CD4-positive, alpha-beta T cell treated with Interferon gamma for 1 hour (primary cell): ENCODE data around the gene INHBC.
A peak's percentile ranks its signal among the peaks of the same experiment; 100 is the strongest.

Source experiments
- DNase-seq: peaks from one replicate; pipeline ENCODE4 v3.0.0-alpha.2; 2020

Gene INHBC

DNA sequence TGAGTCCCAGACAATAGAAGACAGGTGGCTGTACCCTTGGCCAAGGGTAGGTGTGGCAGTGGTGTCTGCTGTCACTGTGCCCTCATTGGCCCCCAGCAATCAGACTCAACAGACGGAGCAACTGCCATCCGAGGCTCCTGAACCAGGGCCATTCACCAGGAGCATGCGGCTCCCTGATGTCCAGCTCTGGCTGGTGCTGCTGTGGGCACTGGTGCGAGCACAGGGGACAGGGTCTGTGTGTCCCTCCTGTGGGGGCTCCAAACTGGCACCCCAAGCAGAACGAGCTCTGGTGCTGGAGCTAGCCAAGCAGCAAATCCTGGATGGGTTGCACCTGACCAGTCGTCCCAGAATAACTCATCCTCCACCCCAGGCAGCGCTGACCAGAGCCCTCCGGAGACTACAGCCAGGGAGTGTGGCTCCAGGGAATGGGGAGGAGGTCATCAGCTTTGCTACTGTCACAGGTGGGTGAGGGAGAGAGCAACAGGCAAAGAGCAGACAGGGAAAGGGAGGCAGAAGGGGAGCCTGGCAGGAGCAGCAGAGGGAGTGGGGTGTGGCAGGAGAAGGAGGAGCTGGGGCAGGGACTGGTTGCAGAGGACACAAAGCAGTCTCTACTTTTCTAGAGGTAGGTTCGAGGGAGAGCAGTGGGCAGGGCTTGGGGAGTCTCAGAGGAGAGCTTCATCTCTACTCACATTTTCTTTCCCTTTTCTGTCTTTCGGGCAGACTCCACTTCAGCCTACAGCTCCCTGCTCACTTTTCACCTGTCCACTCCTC is 21.0 kb downstream of the INHBC start:
- no peak for DNase-seq

- DNase-seq = peak; percentile 52
These were observed 21.6 kb downstream of the INHBC start for GRCh38 chr12:57456145-57456700.

DNA sequence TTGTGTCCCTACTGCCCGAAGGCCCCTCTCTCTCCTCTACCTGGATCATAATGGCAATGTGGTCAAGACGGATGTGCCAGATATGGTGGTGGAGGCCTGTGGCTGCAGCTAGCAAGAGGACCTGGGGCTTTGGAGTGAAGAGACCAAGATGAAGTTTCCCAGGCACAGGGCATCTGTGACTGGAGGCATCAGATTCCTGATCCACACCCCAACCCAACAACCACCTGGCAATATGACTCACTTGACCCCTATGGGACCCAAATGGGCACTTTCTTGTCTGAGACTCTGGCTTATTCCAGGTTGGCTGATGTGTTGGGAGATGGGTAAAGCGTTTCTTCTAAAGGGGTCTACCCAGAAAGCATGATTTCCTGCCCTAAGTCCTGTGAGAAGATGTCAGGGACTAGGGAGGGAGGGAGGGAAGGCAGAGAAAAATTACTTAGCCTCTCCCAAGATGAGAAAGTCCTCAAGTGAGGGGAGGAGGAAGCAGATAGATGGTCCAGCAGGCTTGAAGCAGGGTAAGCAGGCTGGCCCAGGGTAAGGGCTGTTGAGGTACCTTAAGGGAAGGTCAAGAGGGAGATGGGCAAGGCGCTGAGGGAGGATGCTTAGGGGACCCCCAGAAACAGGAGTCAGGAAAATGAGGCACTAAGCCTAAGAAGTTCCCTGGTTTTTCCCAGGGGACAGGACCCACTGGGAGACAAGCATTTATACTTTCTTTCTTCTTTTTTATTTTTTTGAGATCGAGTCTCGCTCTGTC is 22.3 kb downstream of the INHBC start:
- no peak for DNase-seq

GRCh38 chr12:57458665-57459054 is 24.1 kb downstream of the INHBC start:
- DNase-seq = no peak

- DNase-seq = peak; percentile 94
These were observed 24.6 kb downstream of the INHBC start for GRCh38 chr12:57459055-57459749.

DNA sequence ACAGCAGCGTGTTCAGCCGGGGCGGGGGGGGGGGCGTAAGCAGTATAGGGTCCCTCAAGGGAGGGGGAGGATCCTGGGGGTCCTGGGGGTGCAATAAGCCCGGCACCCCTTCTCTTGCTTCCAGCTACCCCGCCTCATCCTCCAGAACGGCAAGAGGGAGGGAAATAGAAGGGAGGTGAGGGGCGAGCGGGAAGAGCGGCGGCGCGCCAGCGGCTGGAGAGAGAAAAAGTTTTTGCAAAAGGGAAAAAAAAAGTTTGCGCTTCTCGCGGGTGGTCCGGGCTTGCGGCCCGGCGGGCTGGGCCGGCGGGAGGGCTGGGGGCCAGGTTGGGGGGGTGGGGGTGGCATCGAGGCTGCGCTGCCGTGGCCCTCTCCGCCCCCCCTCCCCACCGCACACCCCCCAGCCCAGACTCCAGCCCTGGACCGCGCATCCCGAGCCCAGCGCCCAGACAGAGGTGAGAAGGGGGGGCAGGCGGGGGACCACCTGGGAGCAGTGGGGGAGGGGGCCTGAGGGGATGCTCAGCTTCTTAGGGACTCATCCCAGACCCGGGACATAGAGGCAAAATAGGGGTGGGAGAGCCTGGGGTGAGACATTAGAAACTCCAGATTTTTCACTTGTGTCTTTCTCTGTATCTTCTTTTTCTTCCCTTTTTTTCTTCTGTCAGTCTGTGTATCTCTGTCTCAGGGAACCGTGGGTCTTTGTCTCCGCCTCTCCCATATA is 25.3 kb downstream of the INHBC start, which contains the start of gene GLI1:
TSS of gene GLI1 (plus strand) at position 36 of the 718 bp plus-strand sequence. CDS start 3,907 bp downstream, outside the sequence.
- no peak for DNase-seq

DNA sequence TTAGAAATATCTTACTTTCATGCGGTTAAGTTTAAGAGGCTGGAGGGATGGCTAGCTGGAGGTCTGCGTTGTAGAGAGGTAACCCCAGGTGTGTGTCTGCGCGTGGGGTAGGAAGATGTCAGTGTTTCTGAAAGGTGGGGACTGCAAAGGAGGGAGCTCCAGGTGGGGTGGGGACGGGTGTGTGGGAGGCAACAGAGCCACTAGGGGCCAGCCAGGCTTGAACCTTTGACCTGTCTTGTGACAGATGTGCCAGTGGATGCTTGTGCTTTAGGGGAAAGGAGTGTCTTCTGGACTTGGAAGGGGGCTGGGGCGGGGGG is 25.8 kb downstream of the INHBC start:
- no peak for DNase-seq

- DNase-seq = no peak
These were observed 26.3 kb downstream of the INHBC start for GRCh38 chr12:57460841-57461275.

GRCh38 chr12:57461276-57461916 is 26.8 kb downstream of the INHBC start:
- peak; percentile 63 for DNase-seq

DNA sequence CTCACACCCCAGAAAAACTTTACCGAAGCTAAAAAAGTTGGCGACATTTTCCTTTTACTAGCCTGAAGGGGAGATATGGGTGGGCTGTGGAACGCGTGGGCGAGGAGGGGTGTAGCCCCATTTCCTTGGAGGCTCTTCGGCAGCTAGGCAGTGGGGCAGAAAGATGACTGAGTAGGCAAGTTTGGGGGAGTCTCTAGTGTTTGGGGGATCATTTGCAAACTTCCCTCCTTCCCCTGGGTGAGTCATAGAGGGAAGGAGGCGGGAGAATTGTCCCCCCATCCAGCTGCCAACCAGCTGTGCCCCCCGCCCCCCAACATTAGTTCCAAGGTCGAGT is 27.3 kb downstream of the INHBC start:
- DNase-seq = no peak

GRCh38 chr12:57462251-57462911 is 27.8 kb downstream of the INHBC start:
- peak; percentile 88 for DNase-seq

DNA sequence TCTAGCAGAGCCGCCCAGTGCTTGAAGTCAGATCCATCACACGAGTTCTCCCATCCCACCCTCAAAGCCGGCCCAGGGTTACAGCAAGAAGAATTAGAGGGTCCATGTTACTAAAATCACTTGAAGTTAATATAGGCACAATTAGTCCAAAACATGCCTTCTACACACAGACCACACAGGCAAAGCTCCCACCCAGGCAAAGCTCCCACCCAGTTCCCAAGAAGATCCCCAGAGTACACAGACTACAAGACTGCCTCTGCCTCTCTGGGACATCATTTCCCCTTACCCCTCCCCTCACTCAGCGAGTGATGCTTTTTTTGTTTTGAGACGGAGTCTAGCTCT is 28.3 kb downstream of the INHBC start:
- no peak for DNase-seq

GRCh38 chr12:57464569-57464968 is 30.0 kb downstream of the INHBC start:
- no peak for DNase-seq

DNA sequence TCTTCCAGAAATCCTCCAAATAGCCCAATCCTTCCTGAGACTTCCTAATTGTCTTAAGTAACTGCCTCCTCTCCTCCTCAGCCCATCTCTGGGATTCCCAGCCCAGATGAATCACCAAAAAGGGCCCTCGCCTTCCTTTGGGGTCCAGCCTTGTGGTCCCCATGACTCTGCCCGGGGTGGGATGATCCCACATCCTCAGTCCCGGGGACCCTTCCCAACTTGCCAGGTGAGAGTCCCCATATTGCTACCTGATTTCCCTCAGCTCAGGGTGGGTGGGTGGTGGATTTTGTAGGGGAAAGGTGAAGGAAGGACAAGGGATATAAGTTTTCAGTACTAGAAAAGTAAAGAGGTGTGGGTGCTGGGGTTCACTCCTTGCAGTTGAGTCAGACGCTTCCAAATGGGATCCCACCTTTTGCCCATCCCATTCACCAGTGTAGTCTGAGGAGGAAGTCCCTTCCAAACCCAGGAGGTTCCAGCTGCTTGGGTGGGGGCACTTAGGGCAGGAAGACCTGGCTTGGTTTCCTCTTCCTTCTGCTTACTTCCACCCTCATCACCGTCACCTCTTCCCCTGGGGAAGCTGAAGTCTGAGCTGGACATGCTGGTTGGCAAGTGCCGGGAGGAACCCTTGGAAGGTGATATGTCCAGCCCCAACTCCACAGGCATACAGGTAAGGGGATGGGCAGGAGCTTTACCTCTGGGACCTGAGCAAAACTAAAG is 30.6 kb downstream of the INHBC start:
- DNase-seq = no peak

GRCh38 chr12:57465747-57466505 is 31.3 kb downstream of the INHBC start:
- DNase-seq = no peak

DNA sequence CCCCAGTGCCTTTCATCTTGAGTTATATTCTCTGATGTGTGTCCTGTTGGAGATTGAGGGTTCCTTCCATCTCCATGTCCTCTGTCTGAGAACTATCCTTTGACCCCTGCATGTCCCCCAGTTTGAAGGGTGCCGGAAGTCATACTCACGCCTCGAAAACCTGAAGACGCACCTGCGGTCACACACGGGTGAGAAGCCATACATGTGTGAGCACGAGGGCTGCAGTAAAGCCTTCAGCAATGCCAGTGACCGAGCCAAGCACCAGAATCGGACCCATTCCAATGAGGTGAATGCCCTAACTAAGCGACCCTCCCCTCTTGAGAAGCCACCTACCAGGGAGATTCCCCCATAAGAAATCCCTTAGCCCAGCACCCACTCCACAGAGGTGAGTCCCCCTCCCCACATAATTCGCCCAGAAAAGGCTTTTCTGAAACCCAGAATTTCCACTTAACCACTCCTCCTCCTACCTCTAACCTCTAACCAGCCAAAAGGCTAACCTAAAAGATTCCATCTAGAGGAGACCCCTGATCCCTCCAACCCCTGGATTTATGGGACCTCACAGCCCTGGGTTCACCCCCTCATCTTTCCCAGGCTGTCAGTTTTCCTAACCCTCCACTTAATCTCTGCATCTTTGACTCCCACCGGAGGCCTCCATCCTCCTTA is 32.8 kb downstream of the INHBC start:
- no peak for DNase-seq

DNA sequence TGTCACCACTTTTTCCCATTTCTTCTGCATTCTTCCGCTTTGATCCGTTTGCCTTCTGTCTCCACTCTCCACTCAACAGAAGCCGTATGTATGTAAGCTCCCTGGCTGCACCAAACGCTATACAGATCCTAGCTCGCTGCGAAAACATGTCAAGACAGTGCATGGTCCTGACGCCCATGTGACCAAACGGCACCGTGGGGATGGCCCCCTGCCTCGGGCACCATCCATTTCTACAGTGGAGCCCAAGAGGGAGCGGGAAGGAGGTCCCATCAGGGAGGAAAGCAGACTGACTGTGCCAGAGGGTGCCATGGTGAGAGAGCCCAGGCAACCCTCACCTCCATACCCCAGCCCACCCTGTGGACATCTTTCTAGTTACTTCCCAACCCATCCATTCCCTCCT is 33.3 kb downstream of the INHBC start:
- DNase-seq = no peak

DNA sequence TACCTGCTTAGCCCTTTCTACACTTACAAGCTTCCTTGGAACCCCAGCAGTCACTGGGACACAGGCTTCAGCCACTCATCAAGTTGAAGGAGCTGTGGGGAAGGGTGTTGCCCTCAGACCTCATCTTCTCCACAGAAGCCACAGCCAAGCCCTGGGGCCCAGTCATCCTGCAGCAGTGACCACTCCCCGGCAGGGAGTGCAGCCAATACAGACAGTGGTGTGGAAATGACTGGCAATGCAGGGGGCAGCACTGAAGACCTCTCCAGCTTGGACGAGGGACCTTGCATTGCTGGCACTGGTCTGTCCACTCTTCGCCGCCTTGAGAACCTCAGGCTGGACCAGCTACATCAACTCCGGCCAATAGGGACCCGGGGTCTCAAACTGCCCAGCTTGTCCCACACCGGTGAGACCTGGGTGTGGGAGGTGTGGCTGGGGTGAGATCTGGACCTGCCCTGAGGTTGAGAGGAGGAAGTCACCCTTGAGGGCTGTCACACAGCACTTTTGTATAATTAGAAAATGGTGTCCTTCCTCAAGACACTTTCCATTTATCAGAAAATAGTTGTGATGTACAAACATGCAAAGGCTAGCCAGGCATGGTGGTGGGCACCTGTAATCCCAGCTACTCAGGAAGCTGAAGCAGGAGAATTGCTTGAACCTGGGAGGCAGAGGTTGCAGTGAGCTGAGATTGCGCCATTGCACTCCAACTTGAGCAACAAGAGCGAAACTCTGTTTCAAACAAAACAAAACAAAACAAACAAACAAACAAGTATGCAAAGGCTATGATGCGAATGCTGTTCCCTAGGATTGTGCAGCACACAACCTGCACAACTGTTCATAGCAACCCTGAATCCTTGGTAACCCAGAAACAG is 34.9 kb downstream of the INHBC start:
- no peak for DNase-seq
